HepG2 (cell line): ENCODE measurements around the gene MLYCD.

Source experiments
- CTCF ChIP-seq: sonication (generic); formaldehyde crosslinking; IDR thresholded peaks from 2 replicates; pipeline ENCODE4 v1.5.0; 2020; ENCODE audit warnings: mild to moderate bottlenecking, missing genetic modification reagents, moderate library complexity
- FOXA1 ChIP-seq, 2 experiments: fragments of 450-650 bp in 1 of 2; sonication (generic) in 1 of 2; formaldehyde crosslinking in 1 of 2; IDR thresholded peaks; 2 replicates each; pipeline versions ENCODE4 v1.4.0 to v1.6.1; 2016 to 2020; ENCODE audit warnings: missing genetic modification reagents in 1 of 2
- MAX ChIP-seq: IDR thresholded peaks from 2 replicates; pipeline ENCODE4 v1.6.1; 2012; ENCODE audit warnings: inconsistent platforms
- NFYB ChIP-seq: sonication (generic); formaldehyde crosslinking; IDR thresholded peaks from 2 replicates; pipeline ENCODE4 v1.4.0; 2020; ENCODE audit warnings: missing genetic modification reagents
- NR2C2 ChIP-seq: sonication (generic); formaldehyde crosslinking; IDR thresholded peaks from 2 replicates; pipeline ENCODE4 v1.4.0; 2020; ENCODE audit warnings: missing genetic modification reagents, mild to moderate bottlenecking, moderate library complexity, borderline replicate concordance
- RORA ChIP-seq: sonication (generic); formaldehyde crosslinking; IDR thresholded peaks from 2 replicates; pipeline ENCODE4 v1.5.0; 2020; ENCODE audit warnings: mild to moderate bottlenecking, missing genetic modification reagents, moderate library complexity
- USF2 ChIP-seq, 2 experiments: sonication (generic) in 1 of 2; formaldehyde crosslinking in 1 of 2; IDR thresholded peaks; 2 replicates each; pipeline versions ENCODE4 v1.5.1 to v1.6.1; 2011 to 2020; ENCODE audit warnings: borderline replicate concordance in 1 of 2, low read depth in 1 of 2, low read length in 1 of 2, mild to moderate bottlenecking in 1 of 2, missing genetic modification reagents in 1 of 2, moderate library complexity in 1 of 2

GRCh38 chr16:83947642-83948234 is 48.8 kb downstream of the MLYCD start:
- no peak for TF ChIP-seq NFYB (CRISPR knock-in tag)
- TF ChIP-seq MAX = peak; percentile 86
- no peak for TF ChIP-seq CTCF (CRISPR knock-in tag)
- TF ChIP-seq RORA = no peak
- no peak for TF ChIP-seq NR2C2 (CRISPR knock-in tag)
- no peak for TF ChIP-seq FOXA1 (IDR thresholded peaks at IDR 0.05)
- TF ChIP-seq FOXA1 (CRISPR knock-in tag; IDR thresholded peaks at IDR 0.05) = no peak
- no peak for TF ChIP-seq USF2 (IDR thresholded peaks at IDR 0.05; ENCODE audit: low read depth, low read length)
- no peak for TF ChIP-seq USF2 (CRISPR knock-in tag; IDR thresholded peaks at IDR 0.05; ENCODE audit: borderline replicate concordance)
